ENCODE results near the gene TOLLIP.

The TOLLIP gene

DNA sequence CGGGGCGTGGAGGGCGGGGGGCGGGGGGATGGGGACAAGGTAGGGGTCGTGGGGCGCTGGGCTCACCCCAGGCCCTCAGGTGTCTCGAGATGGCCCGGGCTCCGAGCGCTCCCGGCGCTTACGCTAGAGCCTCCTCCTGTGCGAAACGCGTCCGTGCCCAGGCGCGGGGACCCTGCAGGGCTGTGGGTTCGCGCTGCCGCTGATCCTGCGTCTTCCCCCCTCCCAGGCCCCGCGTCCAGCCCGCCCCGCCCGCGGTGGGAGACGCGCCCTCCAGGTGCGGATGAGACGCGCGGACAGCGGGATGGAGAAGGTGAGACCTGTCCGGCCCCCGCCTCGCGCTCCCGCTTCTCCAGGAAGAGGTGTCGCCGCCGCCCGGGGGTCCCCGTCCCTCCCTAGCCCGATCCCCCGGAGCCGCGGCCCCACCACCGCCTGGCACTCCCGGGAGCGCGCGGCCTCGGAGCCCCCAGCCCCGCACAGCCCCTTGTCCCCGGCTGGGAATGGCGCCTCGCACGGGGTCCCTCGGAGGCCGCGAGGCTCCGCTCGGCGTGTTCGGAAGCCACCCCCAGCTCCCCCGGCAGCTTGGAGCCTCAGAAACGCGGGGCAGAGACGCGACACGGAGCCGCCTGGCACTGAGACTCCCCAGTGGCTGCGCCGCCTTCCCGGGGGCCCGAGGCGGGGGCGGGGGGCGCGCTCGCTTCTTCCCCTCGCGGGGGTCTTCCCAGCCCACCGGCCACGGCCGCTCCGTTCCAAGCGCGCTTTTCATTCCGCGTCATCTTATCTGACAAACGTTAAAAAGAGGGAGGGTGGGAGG lies 27.6 kb upstream of the TOLLIP start:
- no peak for DNase-seq (ENCODE audit: low read depth in 1 of 2, low spot score in 1 of 2)
- Histone ChIP-seq H3K27me3 (ENCODE audit: insufficient read depth, poor library complexity, severe bottlenecking) (no peaks in the 10 kb centered on the region), H3K4me3 (replicated peaks; ENCODE audit: insufficient read depth, low read length) (no peak overlapping the region), H3K27ac (replicated peaks) (no peak overlapping the region)
- TF ChIP-seq GABPA (IDR thresholded peaks at IDR 0.05; ENCODE audit: low read depth) = no peak
- no peak for TF ChIP-seq SPI1 (IDR thresholded peaks at IDR 0.05; ENCODE audit: borderline replicate concordance, low read depth)
- TF ChIP-seq CTCF (IDR thresholded peaks at IDR 0.05; ENCODE audit: insufficient read depth, low read length) = no peak
- no peak for TF ChIP-seq POLR2AphosphoS5 (IDR thresholded peaks at IDR 0.05; ENCODE audit: low read depth)
- TF ChIP-seq, protein P1, sequence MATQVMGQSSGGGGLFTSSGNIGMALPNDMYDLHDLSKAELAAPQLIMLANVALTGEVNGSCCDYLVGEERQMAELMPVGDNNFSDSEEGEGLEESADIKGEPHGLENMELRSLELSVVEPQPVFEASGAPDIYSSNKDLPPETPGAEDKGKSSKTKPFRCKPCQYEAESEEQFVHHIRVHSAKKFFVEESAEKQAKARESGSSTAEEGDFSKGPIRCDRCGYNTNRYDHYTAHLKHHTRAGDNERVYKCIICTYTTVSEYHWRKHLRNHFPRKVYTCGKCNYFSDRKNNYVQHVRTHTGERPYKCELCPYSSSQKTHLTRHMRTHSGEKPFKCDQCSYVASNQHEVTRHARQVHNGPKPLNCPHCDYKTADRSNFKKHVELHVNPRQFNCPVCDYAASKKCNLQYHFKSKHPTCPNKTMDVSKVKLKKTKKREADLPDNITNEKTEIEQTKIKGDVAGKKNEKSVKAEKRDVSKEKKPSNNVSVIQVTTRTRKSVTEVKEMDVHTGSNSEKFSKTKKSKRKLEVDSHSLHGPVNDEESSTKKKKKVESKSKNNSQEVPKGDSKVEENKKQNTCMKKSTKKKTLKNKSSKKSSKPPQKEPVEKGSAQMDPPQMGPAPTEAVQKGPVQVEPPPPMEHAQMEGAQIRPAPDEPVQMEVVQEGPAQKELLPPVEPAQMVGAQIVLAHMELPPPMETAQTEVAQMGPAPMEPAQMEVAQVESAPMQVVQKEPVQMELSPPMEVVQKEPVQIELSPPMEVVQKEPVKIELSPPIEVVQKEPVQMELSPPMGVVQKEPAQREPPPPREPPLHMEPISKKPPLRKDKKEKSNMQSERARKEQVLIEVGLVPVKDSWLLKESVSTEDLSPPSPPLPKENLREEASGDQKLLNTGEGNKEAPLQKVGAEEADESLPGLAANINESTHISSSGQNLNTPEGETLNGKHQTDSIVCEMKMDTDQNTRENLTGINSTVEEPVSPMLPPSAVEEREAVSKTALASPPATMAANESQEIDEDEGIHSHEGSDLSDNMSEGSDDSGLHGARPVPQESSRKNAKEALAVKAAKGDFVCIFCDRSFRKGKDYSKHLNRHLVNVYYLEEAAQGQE (IDR thresholded peaks at IDR 0.05; ENCODE audit: insufficient replicate concordance, low read depth) = no peak

DNA sequence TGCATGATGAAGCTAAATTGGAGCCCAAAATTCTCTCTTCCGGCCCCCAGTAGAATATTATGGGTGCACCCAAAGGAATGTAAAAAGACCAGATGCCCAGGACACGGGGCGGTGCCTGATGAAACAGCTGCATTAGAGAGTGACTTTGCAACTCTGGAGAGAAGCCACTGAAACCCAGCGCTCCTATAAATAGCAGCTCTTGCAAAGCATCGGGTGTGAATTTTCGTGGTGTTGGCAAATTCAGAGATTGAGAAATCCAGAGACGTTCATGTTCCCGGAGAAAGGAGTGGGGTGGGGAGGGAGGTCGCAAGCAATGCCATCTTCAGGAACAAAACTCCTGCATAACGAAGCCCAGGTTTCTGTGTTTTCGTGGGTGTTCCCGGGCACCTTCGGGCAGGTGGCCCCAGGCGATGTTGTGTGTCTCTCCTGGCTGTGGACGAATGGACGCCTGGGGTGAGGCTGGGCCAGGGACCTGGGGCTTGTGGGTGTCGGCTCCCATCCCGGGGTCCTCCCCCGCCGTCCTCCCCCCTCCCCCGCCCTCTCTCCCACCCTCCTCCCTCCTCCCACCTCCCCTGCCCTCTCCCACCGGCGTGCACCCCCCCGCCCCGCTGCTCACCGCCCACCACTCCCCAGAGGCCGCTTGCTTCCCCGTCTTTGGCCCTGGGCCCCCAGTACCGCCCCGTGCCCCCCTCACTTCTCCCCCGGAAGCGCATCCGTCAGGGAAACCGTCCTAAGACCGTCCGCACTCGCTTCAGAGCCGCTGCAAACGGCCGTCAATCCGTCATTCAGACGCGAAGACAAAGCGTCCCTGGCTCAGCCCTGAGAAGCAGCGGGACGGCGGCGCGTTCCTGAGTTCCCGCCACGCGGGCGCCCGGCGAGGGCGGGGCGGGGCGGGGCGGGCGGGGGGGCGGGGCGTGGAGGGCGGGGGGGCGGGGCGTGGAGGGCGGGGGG lies 26.7 kb upstream of the TOLLIP start:
- Histone ChIP-seq H3K27ac (replicated peaks) (peak overlapping the region; percentile 61), H3K4me3 (replicated peaks; ENCODE audit: insufficient read depth, low read length) (peak overlapping the region; percentile 29), H3K27me3 (ENCODE audit: insufficient read depth, poor library complexity, severe bottlenecking) (no peaks in the 10 kb centered on the region)
- TF ChIP-seq, protein P1 (IDR thresholded peaks at IDR 0.05; ENCODE audit: insufficient replicate concordance, low read depth) = peak; percentile 33
- TF ChIP-seq CTCF (IDR thresholded peaks at IDR 0.05; ENCODE audit: insufficient read depth, low read length) (no peak), GABPA (IDR thresholded peaks at IDR 0.05; ENCODE audit: low read depth) (peak; percentile 33; the same call in 1 of the 2 replicates), POLR2AphosphoS5 (IDR thresholded peaks at IDR 0.05; ENCODE audit: low read depth) (peak; percentile 52), SPI1 (IDR thresholded peaks at IDR 0.05; ENCODE audit: borderline replicate concordance, low read depth) (no peak; the same call in 1 of the 2 replicates)
- DNase-seq (ENCODE audit: low read depth in 1 of 2, low spot score in 1 of 2) = peak; percentile 87 to 93

DNA sequence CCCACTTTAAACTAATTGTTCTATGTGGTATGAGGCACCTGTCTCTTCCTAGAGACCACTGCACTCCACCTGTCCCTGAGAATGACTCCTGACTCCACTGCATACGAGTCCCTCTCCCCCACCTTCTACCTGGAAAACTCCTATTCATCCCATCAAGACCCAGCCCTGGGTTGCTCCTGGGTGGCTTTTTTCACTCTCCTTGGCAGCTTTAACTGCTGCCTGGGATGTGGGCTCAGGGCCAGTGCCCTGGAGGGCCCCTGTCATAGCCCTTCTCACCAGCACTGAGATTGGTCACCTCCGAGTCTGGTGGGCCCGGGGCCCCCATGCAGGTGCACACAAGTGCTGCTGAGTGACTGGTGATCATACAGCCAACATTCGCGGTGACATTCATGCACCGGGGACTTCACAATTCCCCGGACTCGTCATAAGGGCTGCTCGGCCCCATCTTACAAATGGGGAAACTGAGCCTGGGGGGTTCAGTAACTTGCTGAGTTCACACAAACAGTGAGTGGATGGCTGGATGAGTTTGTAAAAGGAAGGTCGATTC lies 25.9 kb upstream of the TOLLIP start:
- peak overlapping the region; percentile 33 for H3K27ac ChIP-seq (replicated peaks)
- no peak overlapping the region for H3K4me3 ChIP-seq (replicated peaks; ENCODE audit: insufficient read depth, low read length)
- no peaks in the 10 kb centered on the region for H3K27me3 ChIP-seq (ENCODE audit: insufficient read depth, poor library complexity, severe bottlenecking)
- TF ChIP-seq, protein P1 (IDR thresholded peaks at IDR 0.05; ENCODE audit: insufficient replicate concordance, low read depth) = no peak
- no peak for TF ChIP-seq CTCF (IDR thresholded peaks at IDR 0.05; ENCODE audit: insufficient read depth, low read length)
- no peak for TF ChIP-seq GABPA (IDR thresholded peaks at IDR 0.05; ENCODE audit: low read depth)
- no peak for TF ChIP-seq POLR2AphosphoS5 (IDR thresholded peaks at IDR 0.05; ENCODE audit: low read depth)
- TF ChIP-seq SPI1 (IDR thresholded peaks at IDR 0.05; ENCODE audit: borderline replicate concordance, low read depth) = no peak
- no peak for DNase-seq (ENCODE audit: low read depth in 1 of 2, low spot score in 1 of 2)
